MCF 10A (cell line): ENCODE results near the gene HSPA12A. TPM values are rescaled to one million over a fixed set of nuclear protein-coding genes. Genes with fewer than 3 reads are reported as not detected.

Experiments used
- BruUV-seq: library from RNA; stranded (reverse); fragments of 400-500 nt; replicated peaks from 2 replicates; lab custom pipeline; 2021; lab: Mats Ljungman, UMichigan
- CTCF ChIA-PET: fragments of 300-600 bp; sonication (Branson Sonifier 250); formaldehyde crosslinking; extraction: SDS; loops from one replicate; lab custom pipeline; 2021; ENCODE audit warnings: antibody characterized with exemption, inconsistent platforms; lab: Yijun Ruan, JAX
- POLR2A ChIA-PET: fragments of 300-600, 350-650 bp; sonication (Branson Sonifier 250); formaldehyde crosslinking; extraction: SDS; loops from one replicate; lab custom pipeline; 2020; ENCODE audit warnings: antibody characterized with exemption, inconsistent platforms; lab: Yijun Ruan, JAX
- DNase-seq: peaks from one replicate; pipeline ENCODE4 v3.0.0-alpha.2; 2018; ENCODE audit not compliant: unreplicated experiment
- H3K27ac Mint-ChIP-seq: one replicate; pipeline ENCODE4 v1.8.0; 2022; ENCODE audit warnings: mild to moderate bottlenecking, low read depth, mixed read lengths; ENCODE audit not compliant: unreplicated experiment
- H3K27me3 Mint-ChIP-seq: one replicate; pipeline ENCODE4 v1.8.0; 2022; ENCODE audit warnings: mixed read lengths; ENCODE audit not compliant: insufficient read depth, unreplicated experiment
- H3K36me3 Mint-ChIP-seq: one replicate; pipeline ENCODE4 v1.8.0; 2022; ENCODE audit warnings: mild to moderate bottlenecking, moderate library complexity, mixed read lengths; ENCODE audit not compliant: insufficient read depth, unreplicated experiment
- H3K4me1 Mint-ChIP-seq: one replicate; pipeline ENCODE4 v1.8.0; 2022; ENCODE audit warnings: mixed read lengths; ENCODE audit not compliant: insufficient read depth, unreplicated experiment
- H3K4me3 Mint-ChIP-seq: one replicate; pipeline ENCODE4 v1.8.0; 2022; ENCODE audit warnings: mild to moderate bottlenecking, moderate library complexity, mixed read lengths; ENCODE audit not compliant: unreplicated experiment
- H3K9me3 Mint-ChIP-seq: one replicate; pipeline ENCODE4 v1.8.0; 2022; ENCODE audit warnings: mixed read lengths; ENCODE audit not compliant: unreplicated experiment
- intact Hi-C: fragments of 100-400 bp; cut with micrococcal nuclease; formaldehyde crosslinking; loops from 2 replicates; pipeline ENCODE4 v1.14.1; 2022
- total RNA-seq: library from RNA; stranded (reverse); gene quantifications from 2 replicates; pipeline ENCODE4 v1.2.3, GENCODE V29; 2022
- TF ChIP-seq, protein P1 (sequence below): fragments of 200-600 bp; IDR thresholded peaks from one replicate; pipeline ENCODE4 v1.8.0; 2022; ENCODE audit warnings: antibody characterized with exemption, mild to moderate bottlenecking; ENCODE audit not compliant: unreplicated experiment

The HSPA12A gene
- total RNA-seq, 1 experiment from 2014 or later = 9.1 TPM

DNA sequence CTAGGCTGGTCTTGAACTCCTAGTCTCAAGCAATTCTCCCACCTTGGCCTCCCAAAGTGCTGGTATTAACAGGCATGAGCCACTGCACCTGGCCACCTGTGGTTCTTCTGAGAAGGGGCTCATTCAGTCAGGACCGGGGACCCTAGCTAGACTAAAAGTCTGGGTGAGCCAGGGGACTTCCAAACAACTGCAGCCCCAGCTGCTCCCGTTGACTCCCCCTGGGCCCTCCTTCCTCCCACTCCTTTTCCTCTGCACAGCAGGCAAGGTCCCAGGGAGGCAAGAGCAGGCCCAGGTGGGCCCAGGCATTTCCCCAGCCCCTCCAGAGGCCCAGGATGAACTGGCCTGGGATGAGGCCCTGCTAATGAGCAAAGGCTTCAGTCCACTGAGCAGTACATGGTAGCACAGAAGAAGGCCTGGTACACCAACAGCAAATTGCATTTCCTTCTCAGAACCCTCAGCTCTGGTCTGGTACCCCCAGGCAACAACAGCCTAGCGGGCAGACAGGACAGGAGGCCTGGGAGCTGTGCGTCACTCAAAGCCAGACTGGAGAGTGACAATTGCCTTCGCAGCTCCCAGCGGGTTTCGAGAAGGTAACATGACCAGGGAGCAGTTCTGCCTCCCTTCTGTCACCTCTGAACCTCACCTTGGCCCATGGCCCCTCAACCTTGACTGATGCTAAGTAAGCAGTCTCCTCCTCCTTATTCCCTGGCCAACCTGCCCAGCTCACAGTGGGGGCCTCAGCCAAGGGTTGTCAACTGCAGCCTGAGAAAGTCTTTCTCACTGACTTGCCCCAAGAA, 30.7 kb upstream of the HSPA12A start:
- no peaks in the 10 kb centered on the region for H3K36me3 Mint-ChIP-seq
- H3K9me3 Mint-ChIP-seq = no peaks in the 10 kb centered on the region
- H3K27me3 Mint-ChIP-seq = no peaks in the 10 kb centered on the region
- intact Hi-C loops = no loop called here
- TF ChIP-seq, protein P1, sequence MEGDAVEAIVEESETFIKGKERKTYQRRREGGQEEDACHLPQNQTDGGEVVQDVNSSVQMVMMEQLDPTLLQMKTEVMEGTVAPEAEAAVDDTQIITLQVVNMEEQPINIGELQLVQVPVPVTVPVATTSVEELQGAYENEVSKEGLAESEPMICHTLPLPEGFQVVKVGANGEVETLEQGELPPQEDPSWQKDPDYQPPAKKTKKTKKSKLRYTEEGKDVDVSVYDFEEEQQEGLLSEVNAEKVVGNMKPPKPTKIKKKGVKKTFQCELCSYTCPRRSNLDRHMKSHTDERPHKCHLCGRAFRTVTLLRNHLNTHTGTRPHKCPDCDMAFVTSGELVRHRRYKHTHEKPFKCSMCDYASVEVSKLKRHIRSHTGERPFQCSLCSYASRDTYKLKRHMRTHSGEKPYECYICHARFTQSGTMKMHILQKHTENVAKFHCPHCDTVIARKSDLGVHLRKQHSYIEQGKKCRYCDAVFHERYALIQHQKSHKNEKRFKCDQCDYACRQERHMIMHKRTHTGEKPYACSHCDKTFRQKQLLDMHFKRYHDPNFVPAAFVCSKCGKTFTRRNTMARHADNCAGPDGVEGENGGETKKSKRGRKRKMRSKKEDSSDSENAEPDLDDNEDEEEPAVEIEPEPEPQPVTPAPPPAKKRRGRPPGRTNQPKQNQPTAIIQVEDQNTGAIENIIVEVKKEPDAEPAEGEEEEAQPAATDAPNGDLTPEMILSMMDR = no peak
- peaks cover 39% of the 10 kb centered on the region for H3K4me1 Mint-ChIP-seq
- BruUV-seq = no TSS peak
- peak overlapping the region; percentile 43 for H3K27ac Mint-ChIP-seq
- H3K4me3 Mint-ChIP-seq = no peak overlapping the region
- no peak for DNase-seq
- ChIA-PET POLR2A (interaction anchor here (4.5 kb wide), 1 partner anchor 30 kb away, joined by 29 read pairs; the partner anchor contains the start of gene HSPA12A), CTCF (interaction anchor here (1.0 to 12.5 kb wide), 4 partner anchors 14 to 402 kb away, joined by 3 to 111 read pairs (median 6); no protein-coding TSS in a partner anchor)

DNA sequence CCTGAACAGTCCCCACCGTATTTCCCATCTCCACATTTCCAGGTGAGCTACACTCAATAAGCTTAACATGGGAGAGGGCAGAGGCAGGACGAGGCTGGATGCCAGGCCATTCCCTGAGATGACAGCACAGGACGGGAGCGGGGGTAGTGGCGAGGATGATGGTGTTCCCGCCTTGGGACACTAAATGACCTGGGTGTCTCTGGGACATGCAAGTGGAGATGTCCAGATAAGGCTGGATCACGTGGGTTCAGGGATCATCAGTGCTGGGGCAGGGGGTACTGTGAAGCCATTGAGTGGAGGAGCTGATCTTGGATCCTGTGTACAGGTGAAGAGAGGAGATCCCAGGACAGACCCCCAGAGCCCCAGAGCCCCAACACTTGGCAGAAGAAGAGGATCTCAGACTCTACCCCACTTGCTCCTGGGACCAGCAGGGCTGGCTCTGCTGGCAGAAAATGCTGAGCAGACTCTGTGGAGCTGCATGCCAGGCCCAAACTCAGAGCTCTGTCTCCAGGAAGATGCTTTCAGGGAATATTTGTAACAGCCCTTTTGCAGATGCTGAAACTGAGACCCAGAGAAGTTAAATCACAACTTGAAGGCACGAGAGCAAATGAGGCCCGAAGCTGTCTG, 29.7 kb upstream of the HSPA12A start:
- BruUV-seq = no TSS peak
- intact Hi-C loops = no loop called here
- no peak overlapping the region for H3K4me3 Mint-ChIP-seq
- ChIA-PET CTCF (interaction anchor here (0.7 to 12.5 kb wide), 4 partner anchors 15 to 403 kb away, joined by 3 to 111 read pairs (median 6); no protein-coding TSS in a partner anchor), POLR2A (interaction anchor here (0.8 to 4.5 kb wide), 3 partner anchors 13 to 29 kb away, joined by 3 to 29 read pairs (median 4); partner anchors contain the start of gene HSPA12A)
- no peaks in the 10 kb centered on the region for H3K36me3 Mint-ChIP-seq
- H3K4me1 Mint-ChIP-seq = peaks cover 42% of the 10 kb centered on the region
- no peaks in the 10 kb centered on the region for H3K27me3 Mint-ChIP-seq
- H3K27ac Mint-ChIP-seq = peak overlapping the region; percentile 92
- H3K9me3 Mint-ChIP-seq = no peaks in the 10 kb centered on the region
- DNase-seq = no peak
- TF ChIP-seq, protein P1 = no peak

DNA sequence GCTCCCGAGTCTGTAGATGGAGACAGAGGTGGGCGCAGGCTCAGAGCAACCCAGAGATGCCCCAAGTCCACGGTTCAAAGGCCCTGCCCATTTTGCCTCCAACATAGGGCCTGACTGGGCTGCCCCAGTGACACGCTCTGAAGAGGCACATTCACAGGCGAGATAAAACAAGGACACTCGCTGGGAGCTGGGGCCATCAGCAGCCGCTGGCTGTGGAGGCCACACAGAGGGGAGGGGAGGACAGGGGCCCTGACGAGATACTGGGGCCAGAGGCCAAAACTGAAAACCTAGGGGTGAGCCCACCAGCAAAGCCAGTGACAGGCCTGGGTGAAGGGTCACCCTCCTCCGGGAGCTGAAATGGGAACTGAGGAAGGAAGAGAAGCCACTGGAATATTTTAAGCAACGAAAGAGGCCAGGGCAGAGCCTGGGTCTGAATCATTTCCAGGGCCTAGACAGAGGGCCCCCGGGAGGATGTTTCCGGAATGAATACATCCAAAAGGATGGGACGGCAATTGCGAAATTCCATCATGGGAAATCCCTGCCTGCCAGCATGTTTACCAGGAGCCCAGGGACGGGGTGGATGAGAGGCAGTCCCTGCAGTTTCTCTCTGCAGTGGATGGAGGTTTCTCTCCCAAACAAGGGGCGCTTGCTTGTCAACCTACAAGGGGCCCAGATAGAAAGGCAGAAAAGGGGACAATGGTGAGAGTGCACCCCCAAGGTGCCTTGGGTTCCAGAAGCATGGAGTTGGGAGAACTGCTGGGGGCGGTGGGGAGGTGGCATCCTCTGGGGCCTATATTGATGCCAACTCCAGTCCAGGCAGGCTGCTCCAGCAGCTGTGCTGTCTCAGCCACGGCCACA, 29.0 kb upstream of the HSPA12A start:
- POLR2A ChIA-PET = interaction anchor here (0.9 to 4.5 kb wide), 3 partner anchors 8 to 28 kb away, joined by 4 to 29 read pairs (median 4); partner anchors contain the start of gene HSPA12A
- BruUV-seq = no TSS peak
- H3K9me3 Mint-ChIP-seq = no peaks in the 10 kb centered on the region
- DNase-seq = peak; percentile 98
- no peaks in the 10 kb centered on the region for H3K36me3 Mint-ChIP-seq
- H3K4me1 Mint-ChIP-seq = peaks cover 41% of the 10 kb centered on the region
- H3K27ac Mint-ChIP-seq = peak overlapping the region; percentile 92
- intact Hi-C loops = no loop called here
- CTCF ChIA-PET = interaction anchor here (0.5 to 12.5 kb wide), 4 partner anchors 16 to 403 kb away, joined by 3 to 111 read pairs (median 6); no protein-coding TSS in a partner anchor
- no peaks in the 10 kb centered on the region for H3K27me3 Mint-ChIP-seq
- peak overlapping the region; percentile 28 for H3K4me3 Mint-ChIP-seq
- TF ChIP-seq, protein P1 = no peak
